ENCODE measurements around the gene PRKCH.

The PRKCH gene

GRCh38 chr14:61433169-61433568 lies 111.8 kb downstream of the PRKCH start:
- DNase-seq (ENCODE audit: low read depth), result no peak
- no peak overlapping the region for H3K4me3 ChIP-seq (ENCODE audit: low read depth, low read length)
- no peak for TF ChIP-seq CTCF (conservative IDR thresholded peaks at IDR 0.05; ENCODE audit: low read depth, low read length)

GRCh38 chr14:61433828-61434227 lies 112.4 kb downstream of the PRKCH start:
- no peak overlapping the region for H3K4me3 ChIP-seq (ENCODE audit: low read depth, low read length)
- no peak for TF ChIP-seq CTCF (conservative IDR thresholded peaks at IDR 0.05; ENCODE audit: low read depth, low read length)
- DNase-seq (ENCODE audit: low read depth), result no peak

- H3K4me3 ChIP-seq (ENCODE audit: low read depth, low read length), result no peak overlapping the region
- no peak for TF ChIP-seq CTCF (conservative IDR thresholded peaks at IDR 0.05; ENCODE audit: low read depth, low read length)
- peak; percentile 43 for DNase-seq (ENCODE audit: low read depth)
Observed at GRCh38 chr14:61434311-61434710, 112.9 kb downstream of the PRKCH start.

- no peak for TF ChIP-seq CTCF (conservative IDR thresholded peaks at IDR 0.05; ENCODE audit: low read depth, low read length)
- no peak overlapping the region for H3K4me3 ChIP-seq (ENCODE audit: low read depth, low read length)
- peak; percentile 34 for DNase-seq (ENCODE audit: low read depth)
Observed at GRCh38 chr14:61435563-61436337, 114.4 kb downstream of the PRKCH start.

- TF ChIP-seq CTCF (conservative IDR thresholded peaks at IDR 0.05; ENCODE audit: low read depth, low read length), result no peak
- DNase-seq (ENCODE audit: low read depth), result no peak
Observed at GRCh38 chr14:61437381-61437780, 116.0 kb downstream of the PRKCH start.

GRCh38 chr14:61438036-61438435 lies 116.7 kb downstream of the PRKCH start:
- no peak for TF ChIP-seq CTCF (conservative IDR thresholded peaks at IDR 0.05; ENCODE audit: low read depth, low read length)
- H3K4me3 ChIP-seq (ENCODE audit: low read depth, low read length), result no peak overlapping the region
- DNase-seq (ENCODE audit: low read depth), result no peak

More at GRCh38 chr14:61437381-61437780, 116.0 kb downstream of the PRKCH start:
- no peak overlapping the region for H3K4me3 ChIP-seq (ENCODE audit: low read depth, low read length)

- peak; percentile 73 for DNase-seq (ENCODE audit: low read depth)
- TF ChIP-seq CTCF (conservative IDR thresholded peaks at IDR 0.05; ENCODE audit: low read depth, low read length), result no peak
- no peak overlapping the region for H3K4me3 ChIP-seq (ENCODE audit: low read depth, low read length)
Observed at GRCh38 chr14:61438497-61438859, 117.1 kb downstream of the PRKCH start.
